Measurements from ENCODE around the gene ANKS1A. TPM values are rescaled to one million over a fixed set of nuclear protein-coding genes. Genes with fewer than 3 reads are reported as not detected.

Gene ANKS1A
- total RNA-seq, 1 experiment from 2014 or later, result 14.4 TPM

GRCh38 chr6:35047265-35048011 lies 158.4 kb downstream of the ANKS1A start:
- BruUV-seq (replicated peaks), result no TSS peak
- H3K4me3 ChIP-seq (ENCODE audit: low read depth in 2 of 2, low read length in 2 of 2), result no peak overlapping the region
- ChIA-PET POLR2A (no interaction called here), CTCF (no interaction called here)
- H3K9me3 ChIP-seq (ENCODE audit: control insufficient read depth, insufficient read depth, low read depth, low read length), result no peaks in the 10 kb centered on the region
- ATAC-seq (no peak), DNase-seq (ENCODE audit: low read depth, low spot score) (no peak)
- TF ChIP-seq SIN3A (IDR thresholded peaks at IDR 0.05; ENCODE audit: borderline replicate concordance, insufficient read depth, low read depth, low read length) (no peak), CTCF (IDR thresholded peaks at IDR 0.05) (no peak), REST (IDR thresholded peaks at IDR 0.05; ENCODE audit: insufficient read depth in 1 of 2, low read depth in 2 of 2, low read length in 1 of 2) (no peak), TCF7L2 (IDR thresholded peaks at IDR 0.05; ENCODE audit: low read depth, low read length) (no peak), POLR2AphosphoS5 (IDR thresholded peaks at IDR 0.05; ENCODE audit: low read depth, low read length) (no peak)
- H3K4me1 ChIP-seq (ENCODE audit: control insufficient read depth, insufficient read depth, low read length), result peaks cover 8% of the 10 kb centered on the region
- intact Hi-C loops (cut with micrococcal nuclease; ENCODE audit: unreplicated experiment) (no loop called here), in situ Hi-C loops (cut with HindIII; ENCODE audit: low pct_unique_long_range_greater_than_20kb, low sequenced_read_pairs) (no loop called here)
- no peaks in the 10 kb centered on the region for H3K27me3 ChIP-seq (ENCODE audit: control insufficient read depth, insufficient read depth, low read length)
- no peak overlapping the region for H3K27ac ChIP-seq (ENCODE audit: low read length)
- H3K36me3 ChIP-seq (ENCODE audit: control insufficient read depth, insufficient read depth, low read length), result no peaks in the 10 kb centered on the region

GRCh38 chr6:35048031-35048613 lies 159.1 kb downstream of the ANKS1A start:
- H3K27ac ChIP-seq (ENCODE audit: low read length), result no peak overlapping the region
- no peak overlapping the region for H3K4me3 ChIP-seq (ENCODE audit: low read depth in 2 of 2, low read length in 2 of 2)
- TF ChIP-seq CTCF (IDR thresholded peaks at IDR 0.05) (no peak), REST (IDR thresholded peaks at IDR 0.05; ENCODE audit: insufficient read depth in 1 of 2, low read depth in 2 of 2, low read length in 1 of 2) (no peak), POLR2AphosphoS5 (IDR thresholded peaks at IDR 0.05; ENCODE audit: low read depth, low read length) (no peak), TCF7L2 (IDR thresholded peaks at IDR 0.05; ENCODE audit: low read depth, low read length) (no peak), SIN3A (IDR thresholded peaks at IDR 0.05; ENCODE audit: borderline replicate concordance, insufficient read depth, low read depth, low read length) (no peak)
- BruUV-seq (replicated peaks), result no TSS peak
- H3K4me1 ChIP-seq (ENCODE audit: control insufficient read depth, insufficient read depth, low read length), result peaks cover 8% of the 10 kb centered on the region
- H3K36me3 ChIP-seq (ENCODE audit: control insufficient read depth, insufficient read depth, low read length), result no peaks in the 10 kb centered on the region
- DNase-seq (ENCODE audit: low read depth, low spot score), result no peak
- intact Hi-C loops (cut with micrococcal nuclease; ENCODE audit: unreplicated experiment), result no loop called here
- ChIA-PET CTCF (no interaction called here), POLR2A (no interaction called here)
- H3K9me3 ChIP-seq (ENCODE audit: control insufficient read depth, insufficient read depth, low read depth, low read length), result no peaks in the 10 kb centered on the region
- no peak for ATAC-seq
- in situ Hi-C loops (cut with HindIII; ENCODE audit: low pct_unique_long_range_greater_than_20kb, low sequenced_read_pairs), result no loop called here
- H3K27me3 ChIP-seq (ENCODE audit: control insufficient read depth, insufficient read depth, low read length), result no peaks in the 10 kb centered on the region
